Thyroid gland (tissue), 4 donors: ENCODE measurements around the gene C22orf42.

Experiments used
- POLR2A ChIP-seq, 2 donors: fragments of 450-650 bp; IDR thresholded peaks; one replicate each; pipeline ENCODE4 v1.6.1; 2017; ENCODE audit warnings: antibody characterized with exemption in 2 of 2, mild to moderate bottlenecking in 2 of 2, moderate library complexity in 1 of 2
- TF ChIP-seq, protein P1 (sequence below), 6 experiments: fragments of 200-600 bp in 3 of 6; fragments of 450-650 bp in 3 of 6; sonication (generic) in 3 of 6; IDR thresholded peaks; one replicate each; pipeline ENCODE4 v1.5.1; 2016 to 2019; ENCODE audit warnings: antibody characterized with exemption in 6 of 6, mild to moderate bottlenecking in 2 of 6, inconsistent platforms in 1 of 6, moderate library complexity in 1 of 6

DNA sequence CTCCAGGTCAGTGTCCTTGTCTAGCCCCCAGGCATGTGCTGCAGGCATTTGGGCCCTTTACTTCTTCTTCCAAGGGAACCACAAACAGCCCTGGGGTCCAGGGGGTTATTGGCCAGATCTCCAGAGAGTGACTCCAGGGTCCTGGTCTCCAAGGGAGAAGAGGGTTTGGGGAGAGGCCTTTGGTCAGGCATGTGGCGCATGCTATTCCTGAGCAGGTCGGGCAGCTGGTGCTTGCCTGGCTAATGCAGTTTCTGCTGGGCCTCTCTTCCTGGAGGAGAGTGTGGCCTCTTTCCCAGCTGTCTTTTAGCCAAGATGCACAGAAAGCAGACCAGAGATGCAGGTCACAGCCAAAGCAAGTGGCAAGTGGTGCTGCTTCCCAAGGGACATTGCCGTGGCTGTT, 49.6 kb upstream of the C22orf42 start:
- TF ChIP-seq, protein P1, sequence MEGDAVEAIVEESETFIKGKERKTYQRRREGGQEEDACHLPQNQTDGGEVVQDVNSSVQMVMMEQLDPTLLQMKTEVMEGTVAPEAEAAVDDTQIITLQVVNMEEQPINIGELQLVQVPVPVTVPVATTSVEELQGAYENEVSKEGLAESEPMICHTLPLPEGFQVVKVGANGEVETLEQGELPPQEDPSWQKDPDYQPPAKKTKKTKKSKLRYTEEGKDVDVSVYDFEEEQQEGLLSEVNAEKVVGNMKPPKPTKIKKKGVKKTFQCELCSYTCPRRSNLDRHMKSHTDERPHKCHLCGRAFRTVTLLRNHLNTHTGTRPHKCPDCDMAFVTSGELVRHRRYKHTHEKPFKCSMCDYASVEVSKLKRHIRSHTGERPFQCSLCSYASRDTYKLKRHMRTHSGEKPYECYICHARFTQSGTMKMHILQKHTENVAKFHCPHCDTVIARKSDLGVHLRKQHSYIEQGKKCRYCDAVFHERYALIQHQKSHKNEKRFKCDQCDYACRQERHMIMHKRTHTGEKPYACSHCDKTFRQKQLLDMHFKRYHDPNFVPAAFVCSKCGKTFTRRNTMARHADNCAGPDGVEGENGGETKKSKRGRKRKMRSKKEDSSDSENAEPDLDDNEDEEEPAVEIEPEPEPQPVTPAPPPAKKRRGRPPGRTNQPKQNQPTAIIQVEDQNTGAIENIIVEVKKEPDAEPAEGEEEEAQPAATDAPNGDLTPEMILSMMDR (IDR thresholded peaks at IDR 0.05), result no peak
- TF ChIP-seq POLR2A (IDR thresholded peaks at IDR 0.05), result no peak
